ENCODE measurements around the gene SLIT1. TPM values are rescaled to one million over a fixed set of nuclear protein-coding genes. Genes with fewer than 3 reads are reported as not detected.

The SLIT1 gene
- total RNA-seq, 5 donors from 2014 or later (not counting 1 experiment from before 2014, with no cell fraction given), result 0.29 to 0.56 (median 0.49) TPM

GRCh38 chr10:97215619-97216260 lies 30.0 kb upstream of the SLIT1 start:
- no peak overlapping the region for H3K27ac ChIP-seq (ENCODE audit: low read length)
- no peak for ATAC-seq (replicated peaks in 1 of 4)
- no peaks in the 10 kb centered on the region for H3K27me3 Mint-ChIP-seq
- no peaks in the 10 kb centered on the region for H3K27me3 ChIP-seq (replicated peaks in 1 of 2; ENCODE audit: control insufficient read depth in 2 of 2, extremely low read depth in 1 of 2, insufficient read depth in 2 of 2, low read length in 1 of 2)
- no peaks in the 10 kb centered on the region for H3K9me3 Mint-ChIP-seq
- POLR2A ChIA-PET, result no interaction called here
- H3K36me3 Mint-ChIP-seq, result peaks cover 8% of the 10 kb centered on the region
- WGBS (ENCODE audit: insufficient coverage), result 60% methylated on average over 1 of the region's 15 CpGs
- no peak for DNase-seq
- H3K27ac Mint-ChIP-seq, result no peak overlapping the region
- H3K4me1 Mint-ChIP-seq, result peaks cover 0 to 10% (median 6%) of the 10 kb centered on the region in 3 donors
- H3K4me1 ChIP-seq (ENCODE audit: control insufficient read depth in 1 of 2, extremely low read depth in 1 of 2, insufficient read depth in 2 of 2, low read length in 2 of 2), result no peaks in the 10 kb centered on the region
- H3K9me3 ChIP-seq, result no peaks in the 10 kb centered on the region
- CTCF ChIA-PET, result interaction anchor here in 1 of 2 donors (2.6 kb wide), 1 partner anchor 143 kb away, joined by 12 read pairs; no protein-coding TSS in a partner anchor
- no peak overlapping the region for H3K4me3 ChIP-seq (ENCODE audit: control insufficient read depth in 1 of 2, extremely low read depth in 1 of 2, low read length in 1 of 2)
- H3K4me3 Mint-ChIP-seq, result no peak overlapping the region
- no peaks in the 10 kb centered on the region for H3K36me3 ChIP-seq (ENCODE audit: control insufficient read depth in 2 of 2, extremely low read depth in 1 of 2, insufficient read depth in 1 of 2, low read length in 1 of 2)

- ChIA-PET CTCF (interaction anchor here (0.5 to 1.6 kb wide), 3 partner anchors 99 to 141 kb away, joined by 3 to 10 read pairs (median 4); no protein-coding TSS in a partner anchor), POLR2A (no interaction called here)
- DNase-seq (no peak), ATAC-seq (replicated peaks in 1 of 4) (no peak)
- Mint-ChIP-seq H3K27me3 (no peaks in the 10 kb centered on the region), H3K4me3 (no peak overlapping the region), H3K4me1 (peaks cover 0 to 5% (median 4%) of the 10 kb centered on the region in 3 donors), H3K36me3 (no peaks in the 10 kb centered on the region), H3K27ac (no peak overlapping the region), H3K9me3 (no peaks in the 10 kb centered on the region)
- Histone ChIP-seq H3K36me3 (ENCODE audit: control insufficient read depth in 2 of 2, extremely low read depth in 1 of 2, insufficient read depth in 1 of 2, low read length in 1 of 2) (no peaks in the 10 kb centered on the region), H3K27ac (ENCODE audit: low read length) (no peak overlapping the region), H3K4me1 (ENCODE audit: control insufficient read depth in 1 of 2, extremely low read depth in 1 of 2, insufficient read depth in 2 of 2, low read length in 2 of 2) (no peaks in the 10 kb centered on the region), H3K4me3 (ENCODE audit: control insufficient read depth in 1 of 2, extremely low read depth in 1 of 2, low read length in 1 of 2) (no peak overlapping the region), H3K9me3 (no peaks in the 10 kb centered on the region), H3K27me3 (replicated peaks in 1 of 2; ENCODE audit: control insufficient read depth in 2 of 2, extremely low read depth in 1 of 2, insufficient read depth in 2 of 2, low read length in 1 of 2) (no peaks in the 10 kb centered on the region)
- 69% methylated on average over 2 of the region's 9 CpGs for WGBS (ENCODE audit: insufficient coverage)
These were observed 27.7 kb upstream of the SLIT1 start for GRCh38 chr10:97213431-97213830.

- no peaks in the 10 kb centered on the region for H3K27me3 Mint-ChIP-seq
- Histone ChIP-seq H3K27me3 (replicated peaks in 1 of 2; ENCODE audit: control insufficient read depth in 2 of 2, extremely low read depth in 1 of 2, insufficient read depth in 2 of 2, low read length in 1 of 2) (peaks cover 0 to 5% of the 10 kb centered on the region in 2 experiments), H3K9me3 (no peaks in the 10 kb centered on the region), H3K4me3 (ENCODE audit: control insufficient read depth in 1 of 2, extremely low read depth in 1 of 2, low read length in 1 of 2) (no peak overlapping the region), H3K36me3 (ENCODE audit: control insufficient read depth in 2 of 2, extremely low read depth in 1 of 2, insufficient read depth in 1 of 2, low read length in 1 of 2) (no peaks in the 10 kb centered on the region), H3K27ac (ENCODE audit: low read length) (no peak overlapping the region), H3K4me1 (ENCODE audit: control insufficient read depth in 1 of 2, extremely low read depth in 1 of 2, insufficient read depth in 2 of 2, low read length in 2 of 2) (no peaks in the 10 kb centered on the region)
- WGBS (ENCODE audit: insufficient coverage), result 93% methylated on average over 9 of the region's 9 CpGs
- DNase-seq (no peak), ATAC-seq (replicated peaks in 1 of 4) (no peak)
- POLR2A ChIA-PET, result interaction anchor here in 1 of 2 donors (0.5 kb wide), 1 partner anchor 416 kb away, joined by 3 read pairs; no protein-coding TSS in a partner anchor
- H3K9me3 Mint-ChIP-seq, result no peaks in the 10 kb centered on the region
- no peak overlapping the region for H3K4me3 Mint-ChIP-seq
- H3K36me3 Mint-ChIP-seq, result no peaks in the 10 kb centered on the region
- CTCF ChIA-PET, result interaction anchor here (0.5 to 3.3 kb wide), 16 partner anchors 8 to 442 kb away, joined by 3 to 104 read pairs (median 6); no protein-coding TSS in a partner anchor
- H3K4me1 Mint-ChIP-seq, result no peaks in the 10 kb centered on the region
- H3K27ac Mint-ChIP-seq, result no peak overlapping the region
These were observed 25.5 kb upstream of the SLIT1 start for GRCh38 chr10:97211229-97211628.

DNA sequence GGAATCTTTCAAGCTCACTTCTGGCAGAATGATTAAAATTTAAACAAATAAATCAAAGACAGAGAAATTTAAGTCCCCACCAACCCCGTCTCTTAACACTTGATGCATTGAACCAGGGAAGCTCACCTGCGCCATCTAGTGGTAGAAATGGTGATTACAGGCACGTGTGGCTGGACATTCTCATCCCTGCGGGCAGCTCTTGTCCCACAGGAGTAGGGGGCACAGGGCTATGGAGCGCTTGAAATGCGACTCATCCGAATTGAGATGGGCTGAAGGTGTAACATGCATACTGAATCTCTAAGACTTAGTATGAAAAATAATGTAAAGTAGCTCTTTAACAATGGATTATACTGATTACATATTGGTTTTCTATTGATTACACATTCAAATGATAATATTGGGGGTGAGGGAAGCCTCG lies 24.8 kb upstream of the SLIT1 start:
- Mint-ChIP-seq H3K27ac (no peak overlapping the region), H3K9me3 (no peaks in the 10 kb centered on the region), H3K27me3 (no peaks in the 10 kb centered on the region), H3K4me1 (no peaks in the 10 kb centered on the region), H3K4me3 (no peak overlapping the region), H3K36me3 (no peaks in the 10 kb centered on the region)
- 0% methylated on average over 3 of the region's 8 CpGs for WGBS (ENCODE audit: insufficient coverage)
- Histone ChIP-seq H3K4me3 (ENCODE audit: control insufficient read depth in 1 of 2, extremely low read depth in 1 of 2, low read length in 1 of 2) (no peak overlapping the region), H3K27me3 (replicated peaks in 1 of 2; ENCODE audit: control insufficient read depth in 2 of 2, extremely low read depth in 1 of 2, insufficient read depth in 2 of 2, low read length in 1 of 2) (peaks cover 0 to 5% of the 10 kb centered on the region in 2 experiments), H3K9me3 (no peaks in the 10 kb centered on the region), H3K36me3 (ENCODE audit: control insufficient read depth in 2 of 2, extremely low read depth in 1 of 2, insufficient read depth in 1 of 2, low read length in 1 of 2) (no peaks in the 10 kb centered on the region), H3K4me1 (ENCODE audit: control insufficient read depth in 1 of 2, extremely low read depth in 1 of 2, insufficient read depth in 2 of 2, low read length in 2 of 2) (no peaks in the 10 kb centered on the region), H3K27ac (ENCODE audit: low read length) (no peak overlapping the region)
- ChIA-PET CTCF (interaction anchor here (0.7 to 3.3 kb wide), 35 partner anchors 8 to 814 kb away, joined by 3 to 104 read pairs (median 4); no protein-coding TSS in a partner anchor), POLR2A (no interaction called here)
- peak in 34 of 35 experiments; percentile 4 to 83 (median 52) for DNase-seq
- peak in 3 of 4 experiments; percentile 34 to 54 (median 44) for ATAC-seq (replicated peaks in 1 of 4)

DNA sequence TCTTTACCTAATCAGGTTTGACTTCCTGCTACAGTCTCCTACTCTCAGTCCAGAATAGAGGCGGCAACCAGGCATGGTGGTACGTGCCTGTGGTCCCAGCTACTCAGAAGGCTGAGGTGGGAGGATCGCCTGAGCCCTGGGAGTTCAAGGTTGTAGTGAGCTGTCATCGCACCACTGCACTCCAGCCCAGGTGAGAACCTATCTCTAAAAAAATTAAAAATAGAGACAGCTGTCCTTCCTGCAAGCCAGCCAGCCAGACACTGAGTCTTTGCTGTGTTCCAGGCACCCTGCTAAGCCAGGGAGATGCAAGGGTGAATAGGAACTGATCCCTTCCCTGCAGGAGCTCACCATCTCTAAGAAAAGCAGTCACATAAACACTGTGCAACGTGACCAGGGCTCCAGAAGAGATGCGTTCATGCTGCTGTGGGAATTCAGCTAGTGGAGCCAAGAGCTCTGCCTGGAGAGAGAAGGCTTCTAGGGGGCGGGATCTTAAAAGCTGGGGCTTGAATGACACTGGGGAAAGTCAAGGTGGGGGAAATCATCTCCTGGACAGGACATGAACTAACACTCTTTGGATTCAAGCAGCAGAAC lies 22.1 kb upstream of the SLIT1 start:
- Histone ChIP-seq H3K36me3 (ENCODE audit: control insufficient read depth in 2 of 2, extremely low read depth in 1 of 2, insufficient read depth in 1 of 2, low read length in 1 of 2) (no peaks in the 10 kb centered on the region), H3K4me1 (ENCODE audit: control insufficient read depth in 1 of 2, extremely low read depth in 1 of 2, insufficient read depth in 2 of 2, low read length in 2 of 2) (no peaks in the 10 kb centered on the region), H3K27me3 (replicated peaks in 1 of 2; ENCODE audit: control insufficient read depth in 2 of 2, extremely low read depth in 1 of 2, insufficient read depth in 2 of 2, low read length in 1 of 2) (peaks cover 0 to 7% of the 10 kb centered on the region in 2 experiments), H3K9me3 (no peaks in the 10 kb centered on the region), H3K4me3 (ENCODE audit: control insufficient read depth in 1 of 2, extremely low read depth in 1 of 2, low read length in 1 of 2) (no peak overlapping the region), H3K27ac (ENCODE audit: low read length) (no peak overlapping the region)
- Mint-ChIP-seq H3K4me1 (no peaks in the 10 kb centered on the region), H3K36me3 (no peaks in the 10 kb centered on the region), H3K4me3 (no peak overlapping the region), H3K27ac (no peak overlapping the region), H3K9me3 (no peaks in the 10 kb centered on the region), H3K27me3 (peaks cover 0 to under 1% of the 10 kb centered on the region in 2 donors)
- 47% methylated on average over 3 of the region's 7 CpGs for WGBS (ENCODE audit: insufficient coverage)
- ATAC-seq (replicated peaks in 1 of 4), result no peak
- DNase-seq, result no peak
- ChIA-PET CTCF (interaction anchor here (0.5 to 3.2 kb wide), 4 partner anchors 10 to 29 kb away, joined by 3 to 45 read pairs (median 4); no protein-coding TSS in a partner anchor), POLR2A (no interaction called here)

DNA sequence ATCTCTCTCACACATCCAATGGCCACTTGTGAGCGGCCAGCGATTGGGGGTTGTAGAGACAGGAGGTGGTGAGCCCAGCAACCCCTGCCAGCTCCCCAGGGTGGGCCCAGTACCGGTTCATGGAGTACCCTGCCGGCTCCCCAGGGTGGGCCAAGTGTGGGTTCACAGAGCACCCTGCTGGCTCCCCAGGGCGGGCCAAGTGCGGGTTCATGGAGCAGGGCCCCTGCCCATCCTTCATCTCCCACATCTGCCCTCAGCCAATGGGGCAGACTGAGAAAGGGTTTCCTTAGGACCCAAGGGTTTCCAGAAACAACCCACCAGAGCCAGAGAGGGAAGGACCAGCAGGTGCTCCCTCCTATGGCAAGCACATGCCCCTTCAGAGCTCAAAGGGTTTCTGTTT lies 21.4 kb upstream of the SLIT1 start:
- no peaks in the 10 kb centered on the region for H3K9me3 Mint-ChIP-seq
- CTCF ChIA-PET, result interaction anchor here (1.0 to 1.9 kb wide), 2 partner anchors 10 kb away, joined by 3 to 5 read pairs; no protein-coding TSS in a partner anchor
- H3K27ac Mint-ChIP-seq, result no peak overlapping the region
- no peak for DNase-seq
- no peaks in the 10 kb centered on the region for H3K4me1 ChIP-seq (ENCODE audit: control insufficient read depth in 1 of 2, extremely low read depth in 1 of 2, insufficient read depth in 2 of 2, low read length in 2 of 2)
- H3K27me3 Mint-ChIP-seq, result peaks cover 0 to 4% of the 10 kb centered on the region in 2 donors
- H3K4me3 ChIP-seq (ENCODE audit: control insufficient read depth in 1 of 2, extremely low read depth in 1 of 2, low read length in 1 of 2), result no peak overlapping the region
- no peak for ATAC-seq (replicated peaks in 1 of 4)
- H3K4me3 Mint-ChIP-seq, result no peak overlapping the region
- H3K9me3 ChIP-seq, result no peaks in the 10 kb centered on the region
- no peaks in the 10 kb centered on the region for H3K36me3 ChIP-seq (ENCODE audit: control insufficient read depth in 2 of 2, extremely low read depth in 1 of 2, insufficient read depth in 1 of 2, low read length in 1 of 2)
- H3K27ac ChIP-seq (ENCODE audit: low read length), result no peak overlapping the region
- WGBS (ENCODE audit: insufficient coverage), result 97% methylated on average over 4 of the region's 6 CpGs
- H3K4me1 Mint-ChIP-seq, result no peaks in the 10 kb centered on the region
- POLR2A ChIA-PET, result interaction anchor here in 1 of 2 donors (0.5 kb wide), 1 partner anchor 30 kb away, joined by 6 read pairs; no protein-coding TSS in a partner anchor
- no peaks in the 10 kb centered on the region for H3K36me3 Mint-ChIP-seq
- H3K27me3 ChIP-seq (replicated peaks in 1 of 2; ENCODE audit: control insufficient read depth in 2 of 2, extremely low read depth in 1 of 2, insufficient read depth in 2 of 2, low read length in 1 of 2), result peaks cover 0 to 7% of the 10 kb centered on the region in 2 experiments

Measured in T-cell (primary cell).